IPS-15b (cell line): ENCODE results near the gene DDX11.
"Not testable (repeated sequence)": the region's sequence is repeated elsewhere in the genome, so short reads cannot be mapped to it uniquely, and the experiment has no call there.

ENCODE experiments used
- H3K27me3 ChIP-seq: one replicate; pipeline ENCODE4 v1.6.1; 2013; ENCODE audit warnings: low read length; ENCODE audit not compliant: control insufficient read depth, insufficient read depth
- H3K36me3 ChIP-seq: one replicate; pipeline ENCODE4 v1.6.1; 2013; ENCODE audit warnings: low read length; ENCODE audit not compliant: control insufficient read depth, insufficient read depth
- H3K4me1 ChIP-seq: one replicate; pipeline ENCODE4 v1.6.1; 2013; ENCODE audit warnings: mild to moderate bottlenecking, low read length; ENCODE audit not compliant: control insufficient read depth, insufficient read depth
- H3K4me3 ChIP-seq: one replicate; pipeline ENCODE4 v1.5.1; 2013; ENCODE audit warnings: low read depth, low read length
- H3K9ac ChIP-seq: one replicate; pipeline ENCODE4 v1.6.1; 2013; ENCODE audit warnings: low read depth, mild to moderate bottlenecking, low read length
- H3K9me3 ChIP-seq: one replicate; pipeline ENCODE4 v1.6.1; 2013; ENCODE audit warnings: mild to moderate bottlenecking, low read length; ENCODE audit not compliant: control insufficient read depth, insufficient read depth

The DDX11 gene

GRCh38 chr12:31119803-31120211, 46.1 kb downstream of the DDX11 start:
- H3K9ac ChIP-seq: no peak overlapping the region
- H3K36me3 ChIP-seq: no peaks in the 10 kb centered on the region
- H3K9me3 ChIP-seq: no peaks in the 10 kb centered on the region
- peaks cover 19% of the 10 kb centered on the region for H3K27me3 ChIP-seq
- H3K4me1 ChIP-seq: no peaks in the 10 kb centered on the region
- H3K4me3 ChIP-seq: no peak overlapping the region

- Histone ChIP-seq H3K9ac (no peak overlapping the region), H3K36me3 (no peaks in the 10 kb centered on the region), H3K4me3 (peak overlapping the region; percentile 46), H3K9me3 (no peaks in the 10 kb centered on the region), H3K27me3 (peaks cover 19% of the 10 kb centered on the region), H3K4me1 (no peaks in the 10 kb centered on the region)
Observed at GRCh38 chr12:31120392-31121008, 46.8 kb downstream of the DDX11 start.

DNA sequence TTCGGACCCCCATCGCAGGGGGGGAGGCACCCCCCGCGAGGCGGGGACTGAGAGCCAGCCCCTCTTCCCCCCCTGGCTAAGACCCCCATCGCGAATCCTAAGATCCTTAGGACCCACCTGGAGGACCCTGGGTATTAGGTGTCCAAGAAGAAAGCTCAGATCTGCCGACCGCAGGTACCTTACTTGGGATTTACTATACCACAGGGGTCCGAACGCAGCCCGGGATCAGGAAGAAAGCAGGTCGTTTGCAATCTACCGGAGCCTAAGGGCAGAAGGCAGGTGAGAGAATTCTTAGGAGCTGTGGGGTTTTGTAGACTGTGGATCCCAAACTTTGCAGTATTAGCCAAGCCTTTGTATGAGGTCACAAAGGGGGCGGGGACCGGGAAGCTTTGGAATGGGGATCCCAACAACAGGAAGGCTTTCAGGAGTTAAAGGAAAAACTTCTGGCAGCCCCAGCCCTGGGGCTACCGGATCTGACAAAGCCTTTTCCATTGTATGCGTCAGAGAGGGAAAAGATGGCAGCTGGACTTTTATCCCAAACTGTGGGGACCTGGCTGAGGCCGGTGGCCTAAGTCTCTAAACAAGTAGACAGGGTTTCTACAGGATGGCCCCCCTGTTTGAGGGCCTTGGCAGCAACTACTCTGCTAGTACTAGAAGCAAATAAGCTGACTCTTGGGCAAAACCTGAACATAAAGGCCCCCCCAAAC, 47.5 kb downstream of the DDX11 start:
- Histone ChIP-seq H3K27me3 (peaks cover 19% of the 10 kb centered on the region), H3K4me3 (peak overlapping the region; percentile 46)
- H3K4me1 ChIP-seq, H3K9me3 ChIP-seq, H3K9ac ChIP-seq, H3K36me3 ChIP-seq: not testable (repeated sequence)

- Histone ChIP-seq H3K4me1 (no peaks in the 10 kb centered on the region), H3K4me3 (no peak overlapping the region), H3K9me3 (no peaks in the 10 kb centered on the region), H3K27me3 (peaks cover 17% of the 10 kb centered on the region), H3K36me3 (no peaks in the 10 kb centered on the region), H3K9ac (no peak overlapping the region)
Observed at GRCh38 chr12:31122481-31122880, 48.8 kb downstream of the DDX11 start.

- H3K9me3 ChIP-seq, H3K4me3 ChIP-seq, H3K27me3 ChIP-seq, H3K9ac ChIP-seq, H3K36me3 ChIP-seq, H3K4me1 ChIP-seq: not testable (repeated sequence)
Observed at GRCh38 chr12:31124158-31124557, 50.5 kb downstream of the DDX11 start.

GRCh38 chr12:31125171-31125570, 51.5 kb downstream of the DDX11 start:
- not testable (repeated sequence) for H3K9me3 ChIP-seq, H3K27me3 ChIP-seq, H3K4me3 ChIP-seq, H3K9ac ChIP-seq, H3K4me1 ChIP-seq, H3K36me3 ChIP-seq

DNA sequence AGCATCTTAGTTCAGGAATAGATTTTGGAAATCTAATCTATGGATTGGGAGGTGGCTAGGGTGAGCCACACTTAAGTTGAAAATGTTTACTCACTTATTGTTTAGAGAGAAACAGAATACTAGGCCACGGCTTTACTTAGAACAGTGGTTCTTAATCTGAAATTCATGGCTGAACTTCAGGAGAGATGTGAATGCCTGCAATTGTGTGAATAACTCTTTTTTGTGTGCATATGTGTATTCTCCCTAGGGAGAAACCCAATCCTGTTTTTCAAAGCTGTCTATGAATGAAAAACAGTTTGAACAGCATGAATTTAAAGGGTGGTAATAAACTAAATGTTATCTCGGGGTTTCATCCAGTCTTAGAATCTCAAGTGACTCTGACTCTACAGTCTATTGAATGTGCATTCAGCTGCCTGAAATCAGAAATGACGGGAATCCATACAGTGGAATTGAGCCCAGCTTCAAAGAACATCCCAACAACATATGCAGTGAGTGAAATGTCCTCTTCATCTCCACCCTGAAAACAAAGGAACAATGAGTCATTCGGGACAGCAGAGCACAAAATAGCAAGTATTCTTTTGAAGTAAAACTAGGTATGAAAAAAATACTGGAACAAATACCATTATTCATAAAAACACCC, 53.7 kb downstream of the DDX11 start:
- not testable (repeated sequence) for H3K9me3 ChIP-seq, H3K27me3 ChIP-seq, H3K9ac ChIP-seq, H3K36me3 ChIP-seq, H3K4me1 ChIP-seq, H3K4me3 ChIP-seq

DNA sequence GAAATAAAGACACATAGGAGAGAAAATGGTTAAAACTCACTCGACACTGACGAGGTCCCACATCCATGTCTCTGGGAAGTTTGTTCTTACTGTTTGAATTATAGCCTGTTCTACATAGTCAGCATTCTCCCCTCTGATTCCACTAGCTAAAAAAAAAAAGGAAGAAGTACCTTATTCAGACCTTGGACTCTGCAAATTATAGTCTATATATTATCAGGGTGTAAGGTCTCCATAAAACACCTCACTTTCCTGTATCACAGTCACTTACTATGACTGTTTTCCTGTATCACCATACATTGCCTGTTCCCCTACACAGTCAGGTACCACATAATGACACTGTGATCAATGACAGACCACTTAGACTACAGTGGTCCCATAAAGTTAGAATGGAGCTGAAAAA, 62.9 kb downstream of the DDX11 start:
- not testable (repeated sequence) for H3K9me3 ChIP-seq, H3K4me3 ChIP-seq, H3K36me3 ChIP-seq, H3K4me1 ChIP-seq, H3K27me3 ChIP-seq, H3K9ac ChIP-seq

DNA sequence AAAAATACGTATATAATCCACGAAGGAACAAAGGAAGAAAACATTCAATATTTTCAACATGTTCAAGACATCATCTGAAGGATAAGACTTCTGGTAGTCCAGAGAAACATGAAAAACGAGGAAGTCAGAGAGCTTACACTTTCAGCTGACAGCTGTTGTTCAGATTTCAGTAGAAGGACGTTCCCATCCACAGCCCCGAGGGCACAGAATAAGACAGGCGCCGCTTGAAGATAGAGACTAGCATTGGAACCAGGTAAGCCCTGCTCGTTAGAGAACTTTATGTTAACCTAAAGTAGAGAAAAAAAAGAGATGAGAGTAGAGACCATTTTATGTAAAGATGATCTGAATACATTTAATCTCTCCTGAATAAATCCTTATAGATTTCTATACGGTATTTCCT, 71.1 kb downstream of the DDX11 start:
- H3K9me3 ChIP-seq, H3K36me3 ChIP-seq, H3K4me3 ChIP-seq, H3K27me3 ChIP-seq, H3K9ac ChIP-seq, H3K4me1 ChIP-seq: not testable (repeated sequence)

- not testable (repeated sequence) for H3K27me3 ChIP-seq, H3K9ac ChIP-seq, H3K4me3 ChIP-seq, H3K36me3 ChIP-seq, H3K9me3 ChIP-seq, H3K4me1 ChIP-seq
Observed at GRCh38 chr12:31145296-31145695, 71.6 kb downstream of the DDX11 start.

GRCh38 chr12:31147415-31147814, 73.8 kb downstream of the DDX11 start:
- not testable (repeated sequence) for H3K36me3 ChIP-seq, H3K9me3 ChIP-seq, H3K4me1 ChIP-seq, H3K4me3 ChIP-seq, H3K27me3 ChIP-seq, H3K9ac ChIP-seq

- not testable (repeated sequence) for H3K4me1 ChIP-seq, H3K27me3 ChIP-seq, H3K9ac ChIP-seq, H3K4me3 ChIP-seq, H3K9me3 ChIP-seq, H3K36me3 ChIP-seq
Observed at GRCh38 chr12:31150766-31151165, 77.1 kb downstream of the DDX11 start.
